Measurements from ENCODE around the gene XPNPEP3. TPM values are rescaled to one million over a fixed set of nuclear protein-coding genes. Genes with fewer than 3 reads are reported as not detected.

The XPNPEP3 gene
- total and polyA plus RNA-seq, 2 donors (not counting 3 experiments of a cell fraction or from before 2014, with no cell fraction given): 12.3 to 21.2 TPM

GRCh38 chr22:40954113-40954512, 97.2 kb downstream of the XPNPEP3 start:
- dilution Hi-C loops (cut with MboI; ENCODE audit: extremely low pct_ligation_motif_present, low sequenced_read_pairs): no loop called here
- no TSS peak for BruUV-seq (replicated peaks)

More at GRCh38 chr22:40954113-40954512, 97.2 kb downstream of the XPNPEP3 start:
- intact Hi-C loops (cut with micrococcal nuclease): loop anchor here (5.0 kb wide), 1 partner anchor 228 kb away; no protein-coding TSS in a partner anchor
- Histone ChIP-seq H3K79me2 (ENCODE audit: control insufficient read depth, insufficient read depth, low read length) (peaks cover 59% of the 10 kb centered on the region), H3K4me3 (replicated peaks in 1 of 3; ENCODE audit: insufficient read depth in 1 of 3, low read depth in 1 of 3, low read length in 3 of 3) (no peak overlapping the region), H3K9me3 (replicated peaks; ENCODE audit: control insufficient read depth, insufficient read depth, low read length) (no peaks in the 10 kb centered on the region), H3K27me3 (ENCODE audit: control insufficient read depth in 2 of 2, insufficient read depth in 2 of 2, low read length in 2 of 2) (no peaks in the 10 kb centered on the region), H4K20me1 (replicated peaks; ENCODE audit: control insufficient read depth, extremely low read depth, insufficient read depth, low read length) (no peaks in the 10 kb centered on the region), H3K9me1 (replicated peaks; ENCODE audit: control insufficient read depth, extremely low read depth, insufficient read depth, low read length) (no peaks in the 10 kb centered on the region), H2AFZ (ENCODE audit: low read depth, low read length) (no peak overlapping the region), H3K4me1 (ENCODE audit: control insufficient read depth, extremely low read depth, insufficient read depth, low read length) (peaks cover 19% of the 10 kb centered on the region), H3K27ac (ENCODE audit: insufficient read depth, low read depth, low read length) (no peak overlapping the region), H3K4me2 (ENCODE audit: insufficient read depth, low read length) (no peak overlapping the region), H3K36me3 (ENCODE audit: control insufficient read depth in 2 of 2, extremely low read depth in 1 of 2, insufficient read depth in 2 of 2, low read length in 2 of 2) (peaks cover 3 to 12% of the 10 kb centered on the region in 2 experiments), H3K9ac (replicated peaks; ENCODE audit: extremely low read depth, insufficient read depth, low read length) (no peak overlapping the region)
- ChIA-PET CTCF (interaction anchor here (3.8 kb wide), 1 partner anchor 32 kb away, joined by 39 read pairs; no protein-coding TSS in a partner anchor), POLR2A (no interaction called here)
- TF ChIP-seq CTCF (IDR thresholded peaks at IDR 0.05; ENCODE audit: extremely low read depth in 1 of 2, insufficient read depth in 1 of 2, low read depth in 1 of 2, low read length in 2 of 2): no peak
- TF ChIP-seq EZH2 (IDR thresholded peaks at IDR 0.05; ENCODE audit: borderline replicate concordance, low read depth, low read length, severe bottlenecking): no peak
- TF ChIP-seq MAX (IDR thresholded peaks at IDR 0.05; ENCODE audit: insufficient read depth, insufficient read length): no peak
- TF ChIP-seq JUN (IDR thresholded peaks at IDR 0.05; ENCODE audit: borderline replicate concordance, insufficient read depth, insufficient read length, low read depth): no peak
- TF ChIP-seq POLR2A (IDR thresholded peaks at IDR 0.05; ENCODE audit: low read depth, low read length): no peak
- TF ChIP-seq GATA2 (IDR thresholded peaks at IDR 0.05; ENCODE audit: insufficient read depth, insufficient read length, low read depth, low read length): no peak
- no peak for TF ChIP-seq POLR2AphosphoS5 (IDR thresholded peaks at IDR 0.05; ENCODE audit: insufficient read depth, low read depth, low read length)
- TF ChIP-seq MYC (IDR thresholded peaks at IDR 0.05; ENCODE audit: low read depth, low read length): no peak
- no peak for TF ChIP-seq FOS (IDR thresholded peaks at IDR 0.05; ENCODE audit: borderline replicate concordance, insufficient read depth, low read length)
- DNase-seq (ENCODE audit: low read depth, low spot score): no peak
- FAIRE-seq: no peak
